Esophagus muscularis mucosa (tissue), 4 donors: ENCODE results near the gene PSMB3. TPM values are rescaled to one million over a fixed set of nuclear protein-coding genes. Genes with fewer than 3 reads are reported as not detected.

Source experiments
- DNase-seq: peaks from one replicate; pipeline ENCODE4 v3.0.0-alpha.2; 2017; ENCODE audit errors: extremely low spot score
- H3K27ac ChIP-seq, 4 donors: fragments of 200-600 bp; sonication (generic); replicated peaks in 1 of 4; 1 replicate in 3 of 4; 2 replicates in 1 of 4; pipeline ENCODE4 v1.5.1; 2016 to 2019; ENCODE audit warnings: mild to moderate bottlenecking in 1 of 4
- H3K27me3 ChIP-seq, 4 donors: fragments of 200-600 bp; sonication (generic); one replicate each; pipeline versions ENCODE4 v1.5.1 to v1.6.0; 2016 to 2019
- H3K36me3 ChIP-seq, 4 donors: fragments of 200-600 bp; sonication (generic); one replicate each; pipeline ENCODE4 v1.5.1; 2016 to 2019
- H3K4me1 ChIP-seq, 4 donors: fragments of 200-600 bp; sonication (generic); one replicate each; pipeline ENCODE4 v1.5.1; 2016 to 2019
- H3K4me3 ChIP-seq, 4 donors: fragments of 200-600 bp; sonication (generic); 1 replicate in 2 of 4; 2 replicates in 2 of 4; pipeline ENCODE4 v1.5.1; 2016 to 2019; ENCODE audit warnings: mild to moderate bottlenecking in 4 of 4, moderate library complexity in 1 of 4
- H3K9me3 ChIP-seq, 4 donors: fragments of 200-600 bp; sonication (generic); 1 replicate in 3 of 4; 2 replicates in 1 of 4; pipeline ENCODE4 v1.5.1; 2016 to 2019
- EP300 ChIP-seq: sonication (generic); formaldehyde crosslinking; IDR thresholded peaks from one replicate; pipeline ENCODE4 v1.6.1; 2017; ENCODE audit warnings: antibody characterized with exemption
- POLR2A ChIP-seq: fragments of 450-650 bp; IDR thresholded peaks from one replicate; pipeline ENCODE4 v1.6.1; 2017; ENCODE audit warnings: antibody characterized with exemption, moderate library complexity, mild to moderate bottlenecking, low read depth
- POLR2AphosphoS5 ChIP-seq, 2 donors: sonication (generic); formaldehyde crosslinking; IDR thresholded peaks; one replicate each; pipeline ENCODE4 v1.6.1; 2017; ENCODE audit warnings: antibody characterized with exemption in 2 of 2
- WGBS: methylation state at CpG from one replicate; pipeline ENCODE4 v1.1.5; 2018; 5-methylcytosine and 5-hydroxymethylcytosine counted together
- intact Hi-C: fragments of 100-400 bp; cut with DNase I; formaldehyde crosslinking; loops from one replicate; pipeline ENCODE4 v1.15.1; 2023
- total RNA-seq, 4 donors: library from RNA; depleted of rRNA; stranded (reverse); fragments of >200 nt; gene quantifications; one replicate each; pipeline versions ENCODE4 v1.1.0 to v1.2.1, GENCODE V29; 2016
- TF ChIP-seq, protein P1 (sequence below), 3 experiments: fragments of 200-600 bp in 2 of 3; fragments of 450-650 bp in 1 of 3; sonication (generic) in 2 of 3; IDR thresholded peaks; one replicate each; pipeline ENCODE4 v1.5.1; 2017 to 2019; ENCODE audit warnings: antibody characterized with exemption in 3 of 3, mild to moderate bottlenecking in 2 of 3, moderate library complexity in 1 of 3

PSMB3 gene
- total RNA-seq, 4 donors from 2014 or later: 122 to 158 (median 137) TPM

DNA sequence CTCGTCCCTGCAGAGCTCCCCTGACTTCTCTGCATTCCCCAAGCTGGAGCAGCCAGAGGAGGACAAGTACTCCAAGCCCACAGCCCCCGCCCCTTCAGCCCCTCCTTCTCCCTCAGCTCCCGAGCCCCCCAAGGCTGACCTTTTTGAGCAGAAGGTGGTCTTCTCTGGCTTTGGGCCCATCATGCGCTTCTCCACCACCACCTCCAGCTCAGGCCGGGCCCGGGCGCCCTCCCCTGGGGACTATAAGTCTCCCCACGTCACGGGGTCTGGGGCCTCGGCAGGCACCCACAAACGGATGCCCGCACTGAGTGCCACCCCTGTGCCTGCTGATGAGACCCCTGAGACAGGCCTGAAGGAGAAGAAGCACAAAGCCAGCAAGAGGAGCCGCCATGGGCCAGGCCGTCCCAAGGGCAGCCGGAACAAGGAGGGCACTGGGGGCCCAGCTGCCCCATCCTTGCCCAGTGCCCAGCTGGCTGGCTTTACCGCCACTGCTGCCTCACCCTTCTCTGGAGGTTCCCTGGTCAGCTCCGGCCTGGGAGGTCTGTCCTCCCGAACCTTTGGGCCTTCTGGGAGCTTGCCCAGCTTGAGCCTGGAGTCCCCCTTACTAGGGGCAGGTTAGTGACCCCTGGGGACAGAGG is 36.1 kb upstream of the PSMB3 start:
- Histone ChIP-seq H3K27me3 (no peaks in the 10 kb centered on the region), H3K9me3 (no peaks in the 10 kb centered on the region), H3K4me3 (no peak overlapping the region), H3K4me1 (peaks cover 0 to 13% (median 10%) of the 10 kb centered on the region in 4 donors), H3K36me3 (peaks cover 72 to 100% (median 99%) of the 10 kb centered on the region in 4 donors), H3K27ac (no peak overlapping the region)
- 87% methylated on average over 10 of the region's 18 CpGs for WGBS
- TF ChIP-seq EP300 (no peak), POLR2A (no peak), POLR2AphosphoS5 (IDR thresholded peaks at IDR 0.05) (no peak)
- TF ChIP-seq, protein P1, sequence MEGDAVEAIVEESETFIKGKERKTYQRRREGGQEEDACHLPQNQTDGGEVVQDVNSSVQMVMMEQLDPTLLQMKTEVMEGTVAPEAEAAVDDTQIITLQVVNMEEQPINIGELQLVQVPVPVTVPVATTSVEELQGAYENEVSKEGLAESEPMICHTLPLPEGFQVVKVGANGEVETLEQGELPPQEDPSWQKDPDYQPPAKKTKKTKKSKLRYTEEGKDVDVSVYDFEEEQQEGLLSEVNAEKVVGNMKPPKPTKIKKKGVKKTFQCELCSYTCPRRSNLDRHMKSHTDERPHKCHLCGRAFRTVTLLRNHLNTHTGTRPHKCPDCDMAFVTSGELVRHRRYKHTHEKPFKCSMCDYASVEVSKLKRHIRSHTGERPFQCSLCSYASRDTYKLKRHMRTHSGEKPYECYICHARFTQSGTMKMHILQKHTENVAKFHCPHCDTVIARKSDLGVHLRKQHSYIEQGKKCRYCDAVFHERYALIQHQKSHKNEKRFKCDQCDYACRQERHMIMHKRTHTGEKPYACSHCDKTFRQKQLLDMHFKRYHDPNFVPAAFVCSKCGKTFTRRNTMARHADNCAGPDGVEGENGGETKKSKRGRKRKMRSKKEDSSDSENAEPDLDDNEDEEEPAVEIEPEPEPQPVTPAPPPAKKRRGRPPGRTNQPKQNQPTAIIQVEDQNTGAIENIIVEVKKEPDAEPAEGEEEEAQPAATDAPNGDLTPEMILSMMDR (IDR thresholded peaks at IDR 0.05): no peak
- intact Hi-C loops: no loop called here
- no peak for DNase-seq

DNA sequence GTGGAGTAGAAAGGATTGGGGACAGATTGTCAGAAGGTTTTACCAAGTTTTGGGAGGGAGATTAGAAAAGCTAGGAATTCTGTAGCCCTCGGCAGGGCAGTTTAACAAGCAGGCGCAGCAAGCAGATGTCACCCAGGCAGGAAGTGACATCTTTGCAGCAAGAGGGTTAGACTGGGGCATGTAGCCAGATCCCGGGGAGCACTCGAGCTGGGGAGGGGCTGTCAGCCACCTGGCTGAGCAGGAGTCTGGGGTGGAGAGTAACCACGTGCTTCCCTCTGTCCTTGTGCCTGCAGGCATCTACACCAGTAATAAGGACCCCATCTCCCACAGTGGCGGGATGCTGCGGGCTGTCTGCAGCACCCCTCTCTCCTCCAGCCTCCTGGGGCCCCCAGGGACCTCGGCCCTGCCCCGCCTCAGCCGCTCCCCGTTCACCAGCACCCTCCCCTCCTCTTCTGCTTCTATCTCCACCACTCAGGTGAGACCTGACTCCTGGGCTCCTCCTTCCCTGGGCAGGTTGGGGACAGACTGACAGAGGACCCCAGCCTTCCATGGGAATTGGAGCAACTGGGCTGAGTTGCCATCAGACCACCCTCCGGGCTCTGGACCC is 35.3 kb upstream of the PSMB3 start:
- WGBS: 83% methylated on average over 10 of the region's 12 CpGs
- TF ChIP-seq POLR2A (no peak), EP300 (no peak), POLR2AphosphoS5 (IDR thresholded peaks at IDR 0.05) (no peak)
- TF ChIP-seq, protein P1 (IDR thresholded peaks at IDR 0.05): no peak
- Histone ChIP-seq H3K27me3 (no peaks in the 10 kb centered on the region), H3K27ac (no peak overlapping the region), H3K36me3 (peaks cover 72 to 100% (median 99%) of the 10 kb centered on the region in 4 donors), H3K9me3 (no peaks in the 10 kb centered on the region), H3K4me1 (peaks cover 0 to 20% (median 10%) of the 10 kb centered on the region in 4 donors), H3K4me3 (no peak overlapping the region)
- intact Hi-C loops: no loop called here
- no peak for DNase-seq

DNA sequence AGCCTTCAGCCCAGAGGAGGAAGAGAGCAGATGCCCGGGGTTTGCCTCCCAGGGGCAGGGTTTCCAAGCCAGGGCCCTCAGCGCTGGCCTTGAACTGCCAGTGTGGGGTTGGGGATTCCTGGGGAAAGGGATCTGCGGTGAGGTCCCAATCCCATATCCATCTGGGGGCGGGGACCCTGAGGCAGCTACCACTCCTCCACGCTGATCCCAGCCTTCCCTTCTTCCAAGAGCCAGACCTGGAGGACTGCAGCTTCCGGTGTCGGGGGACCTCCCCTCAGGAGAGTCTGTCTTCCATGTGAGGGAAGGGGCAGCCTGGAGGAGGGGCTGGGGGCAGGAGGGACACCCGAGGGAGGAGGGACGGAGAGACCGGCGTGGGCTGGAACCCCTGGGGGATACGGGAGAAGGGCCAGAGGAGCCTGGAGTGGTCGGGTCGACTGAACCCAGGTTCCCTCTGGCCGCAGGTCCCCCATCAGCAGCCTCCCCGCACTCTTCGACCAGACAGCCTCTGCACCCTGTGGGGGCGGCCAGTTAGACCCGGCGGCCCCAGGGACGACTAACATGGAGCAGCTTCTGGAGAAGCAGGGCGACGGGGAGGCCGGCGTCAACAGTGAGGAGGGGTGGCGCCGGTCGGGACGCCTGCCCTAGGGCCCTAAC is 33.1 kb upstream of the PSMB3 start:
- DNase-seq: no peak
- Histone ChIP-seq H3K36me3 (peaks cover 59 to 98% (median 90%) of the 10 kb centered on the region in 4 donors), H3K9me3 (no peaks in the 10 kb centered on the region), H3K4me1 (peaks cover 4 to 26% (median 12%) of the 10 kb centered on the region in 4 donors), H3K27ac (peak overlapping the region in 1 of 4 donors; percentile 2), H3K27me3 (no peaks in the 10 kb centered on the region), H3K4me3 (no peak overlapping the region)
- WGBS: 79% methylated on average over 29 of the region's 29 CpGs
- TF ChIP-seq POLR2A: no peak
- TF ChIP-seq POLR2AphosphoS5 (IDR thresholded peaks at IDR 0.05): no peak
- TF ChIP-seq, protein P1 (IDR thresholded peaks at IDR 0.05): no peak
- TF ChIP-seq EP300: no peak
- intact Hi-C loops: no loop called here

DNA sequence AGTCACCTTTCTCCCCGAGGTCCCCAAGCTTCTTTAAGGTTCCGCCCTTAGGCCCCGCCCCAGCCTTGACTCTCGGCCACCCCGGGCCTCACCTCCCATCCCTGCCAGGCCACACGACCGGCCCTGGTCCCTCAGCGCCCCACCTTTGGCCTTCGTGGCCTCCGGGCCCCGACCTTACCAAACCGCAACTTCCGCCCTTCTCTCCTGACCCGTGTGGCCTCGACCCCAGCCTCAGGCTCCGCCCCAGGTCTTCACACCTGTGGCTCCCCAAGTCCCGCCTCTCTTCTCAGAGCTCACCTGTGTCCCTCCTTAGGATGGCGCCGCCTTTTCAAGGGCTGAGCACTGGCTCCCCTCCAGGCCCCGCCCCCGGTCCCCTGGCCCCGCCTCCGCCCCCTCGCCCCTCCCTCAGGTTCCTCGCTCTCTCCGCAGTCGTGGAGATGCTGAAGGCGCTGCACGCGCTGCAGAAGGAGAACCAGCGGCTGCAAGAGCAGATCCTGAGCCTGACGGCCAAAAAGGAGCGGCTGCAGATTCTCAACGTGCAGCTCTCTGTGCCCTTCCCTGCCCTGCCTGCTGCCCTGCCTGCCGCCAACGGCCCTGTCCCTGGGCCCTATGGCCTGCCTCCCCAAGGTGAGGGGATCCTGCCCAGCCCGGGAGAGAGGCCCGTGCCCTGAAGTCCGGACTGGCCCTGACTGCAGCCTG is 32.4 kb upstream of the PSMB3 start:
- H3K4me1 ChIP-seq: peaks cover 11 to 31% (median 18%) of the 10 kb centered on the region in 4 donors
- peaks cover 54 to 98% (median 90%) of the 10 kb centered on the region in 4 donors for H3K36me3 ChIP-seq
- H3K27ac ChIP-seq: no peak overlapping the region
- H3K4me3 ChIP-seq: no peak overlapping the region
- intact Hi-C loops: no loop called here
- TF ChIP-seq POLR2AphosphoS5 (IDR thresholded peaks at IDR 0.05): no peak
- TF ChIP-seq, protein P1 (IDR thresholded peaks at IDR 0.05): no peak
- TF ChIP-seq POLR2A: no peak
- TF ChIP-seq EP300: no peak
- WGBS: 76% methylated on average over 27 of the region's 39 CpGs
- H3K27me3 ChIP-seq: no peaks in the 10 kb centered on the region
- no peaks in the 10 kb centered on the region for H3K9me3 ChIP-seq
- DNase-seq: no peak
